ENCODE data around the gene PIK3R6.

Gene PIK3R6

DNA sequence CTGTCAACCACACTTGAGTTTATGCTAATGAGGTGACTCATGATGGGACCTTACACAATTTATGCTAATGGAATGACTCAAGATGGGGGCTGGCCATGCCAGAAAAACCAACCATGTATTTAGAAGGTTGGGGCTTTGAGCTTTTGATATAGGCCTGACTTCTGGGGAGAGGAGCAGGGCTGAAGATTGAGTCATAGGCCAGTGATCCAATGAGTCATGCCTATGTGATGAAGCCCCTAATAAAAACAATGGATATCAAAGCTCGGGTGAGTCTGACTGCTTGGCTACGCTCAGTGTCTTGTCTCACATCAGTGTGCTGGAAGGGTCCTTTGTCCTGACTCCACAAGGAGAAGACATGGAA is 75.6 kb downstream of the PIK3R6 start:
- DNase-seq = no peak

GRCh38 chr17:8791248-8791909 is 76.1 kb downstream of the PIK3R6 start:
- no peak for DNase-seq

DNA sequence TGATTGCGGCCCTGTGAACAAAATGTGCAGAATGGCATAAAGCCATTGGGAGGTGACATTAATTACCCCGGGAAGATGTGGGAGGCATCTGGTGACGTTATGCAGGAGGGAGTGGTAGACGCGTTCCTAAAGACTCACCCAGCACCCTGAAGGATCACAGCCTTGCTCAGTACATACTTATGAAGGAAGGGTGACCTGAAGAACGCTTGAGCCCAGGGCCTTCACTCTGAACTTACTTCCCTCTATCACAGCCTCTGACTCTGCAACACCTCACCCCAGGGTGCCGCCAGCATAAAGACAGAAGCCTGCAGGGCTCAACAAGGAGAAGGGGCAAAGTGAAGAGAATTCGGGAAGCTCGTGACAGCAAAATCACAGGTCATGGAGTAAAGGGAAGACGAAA is 77.7 kb downstream of the PIK3R6 start:
- DNase-seq = peak; percentile 18

GRCh38 chr17:8788998-8789397 is 78.5 kb downstream of the PIK3R6 start:
- DNase-seq = no peak

DNA sequence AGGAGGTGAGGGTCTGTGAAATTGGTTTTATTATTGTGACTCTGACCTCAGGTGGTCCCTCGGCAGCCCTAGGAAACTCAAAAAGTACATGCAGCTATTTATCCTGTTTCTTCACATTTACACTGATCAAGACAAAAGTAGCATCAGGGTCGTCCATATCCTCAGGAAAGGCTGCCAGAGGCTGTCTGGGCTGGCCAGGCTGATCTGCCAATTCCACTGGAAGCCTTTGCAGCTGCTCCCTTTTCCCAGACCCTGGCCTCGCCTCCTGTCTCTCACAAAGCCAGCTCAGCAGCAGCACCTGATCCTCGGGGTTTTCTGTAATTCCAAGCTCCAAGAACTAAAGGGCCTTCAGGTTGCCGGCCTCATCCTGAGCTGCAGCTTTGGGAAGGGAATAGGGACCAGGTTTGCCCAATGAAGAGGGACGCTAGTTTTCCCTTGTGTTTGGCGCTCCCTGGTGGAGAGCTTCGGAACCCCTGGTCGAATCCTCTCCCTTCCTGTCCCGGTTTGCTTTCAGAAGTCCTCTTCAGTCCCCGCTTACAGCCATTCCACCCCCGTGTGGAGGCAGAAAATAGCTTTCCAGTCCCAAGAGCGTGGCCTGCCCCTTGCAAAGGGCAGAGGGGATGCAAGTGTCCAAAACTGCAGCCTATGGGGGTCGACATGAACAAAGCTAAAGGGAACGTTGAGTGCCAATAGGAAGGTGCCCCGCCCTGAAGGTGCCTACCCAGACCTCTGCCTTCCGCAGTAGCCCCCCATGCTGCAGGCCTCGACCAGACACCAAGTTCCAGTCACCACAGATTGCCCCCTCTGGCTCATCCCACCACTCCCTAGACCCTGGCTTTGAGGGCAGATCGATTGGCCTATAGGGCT is 81.7 kb downstream of the PIK3R6 start:
- peak; percentile 65 for DNase-seq

DNA sequence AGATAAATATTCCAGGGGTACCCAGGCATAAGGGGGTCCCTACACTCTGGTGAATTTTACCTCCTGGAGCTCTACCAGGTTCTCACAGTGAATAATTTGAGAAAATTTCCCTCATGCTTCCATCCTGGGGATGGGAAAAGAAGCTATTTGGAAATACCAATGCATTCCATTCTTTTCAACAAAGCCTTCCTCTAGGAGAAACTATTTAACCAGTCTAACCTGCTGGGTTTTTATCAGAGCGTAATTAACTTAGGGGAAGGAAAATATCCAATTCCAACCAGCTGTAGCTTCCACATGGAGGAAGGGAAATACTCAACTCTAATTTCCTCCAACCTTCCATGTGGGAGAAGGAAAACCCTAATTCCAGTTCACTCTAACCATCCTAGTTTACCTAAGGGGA is 85.3 kb downstream of the PIK3R6 start:
- DNase-seq = no peak

DNA sequence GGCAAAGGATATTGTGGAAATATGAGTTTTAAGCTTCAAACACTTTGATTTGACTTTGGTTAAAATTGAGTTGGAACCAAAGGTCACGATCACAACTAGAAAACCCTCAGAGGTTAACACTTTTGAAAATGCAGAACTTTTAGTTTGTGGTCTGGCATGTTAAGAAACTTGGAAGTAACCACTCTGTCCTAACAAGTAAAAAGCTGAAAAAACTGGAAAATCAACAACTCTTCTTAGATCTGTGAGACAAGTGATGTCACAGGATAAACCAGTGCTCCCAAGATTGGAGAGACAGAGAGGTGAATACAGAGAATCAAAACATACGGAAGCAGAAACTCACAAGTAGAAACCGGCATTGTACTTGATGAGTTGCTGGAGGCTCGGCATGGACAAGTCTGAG is 85.7 kb downstream of the PIK3R6 start:
- no peak for DNase-seq

- no peak for DNase-seq
Measured at GRCh38 chr17:8776881-8777280, 90.6 kb downstream of the PIK3R6 start.

GRCh38 chr17:8776248-8776647 is 91.2 kb downstream of the PIK3R6 start:
- DNase-seq = no peak

DNA sequence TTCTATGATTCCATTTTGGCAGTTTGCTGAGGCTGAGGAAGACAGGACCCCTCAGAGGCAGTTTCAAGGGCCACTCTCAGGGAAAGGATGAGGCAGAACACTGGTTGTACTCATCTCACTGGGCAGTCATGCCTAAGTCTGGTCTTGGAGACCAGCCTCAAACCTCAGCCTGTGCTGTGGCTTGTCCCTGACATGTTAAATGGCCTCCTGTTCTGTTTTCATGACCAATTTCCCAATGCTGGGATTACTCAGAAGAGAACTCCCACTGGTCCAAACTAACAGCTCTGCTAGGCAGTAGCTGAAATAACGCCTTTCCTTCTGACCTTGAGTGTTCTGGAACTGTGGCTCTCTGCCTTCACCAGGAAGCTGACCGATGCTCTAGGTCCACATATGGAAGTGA is 100.7 kb downstream of the PIK3R6 start:
- DNase-seq = no peak

GRCh38 chr17:8762012-8762411 is 105.5 kb downstream of the PIK3R6 start:
- DNase-seq = no peak

DNA sequence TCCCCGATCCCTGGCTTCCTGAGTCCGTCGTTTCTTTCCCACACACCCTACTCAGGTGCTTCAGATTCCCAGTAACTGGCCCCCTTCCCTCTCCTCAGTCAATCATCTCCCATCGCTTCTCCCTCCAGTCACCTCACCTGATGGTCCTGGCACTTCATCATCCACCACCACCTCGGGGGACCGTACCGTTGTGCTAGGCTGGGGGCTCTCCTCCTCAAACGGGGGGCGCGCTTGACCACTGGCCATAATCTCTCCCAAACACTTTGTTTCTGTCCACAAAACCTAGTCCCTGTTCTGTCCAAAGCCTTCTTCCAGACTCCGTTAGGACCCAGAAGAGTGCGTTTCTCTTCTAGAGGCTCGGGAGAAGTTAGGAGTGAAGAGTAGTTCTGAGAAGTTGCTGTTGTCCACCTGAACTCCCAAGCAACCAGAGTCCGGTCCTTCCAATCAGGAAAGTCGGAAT is 109.3 kb downstream of the PIK3R6 start, which contains the start of gene SPDYE4:
Gene SPDYE4, minus strand, starts transcription at position 410 of the 460 bp plus-strand sequence. Its CDS starts 164 bp downstream, at position 246.
- DNase-seq = no peak

DNA sequence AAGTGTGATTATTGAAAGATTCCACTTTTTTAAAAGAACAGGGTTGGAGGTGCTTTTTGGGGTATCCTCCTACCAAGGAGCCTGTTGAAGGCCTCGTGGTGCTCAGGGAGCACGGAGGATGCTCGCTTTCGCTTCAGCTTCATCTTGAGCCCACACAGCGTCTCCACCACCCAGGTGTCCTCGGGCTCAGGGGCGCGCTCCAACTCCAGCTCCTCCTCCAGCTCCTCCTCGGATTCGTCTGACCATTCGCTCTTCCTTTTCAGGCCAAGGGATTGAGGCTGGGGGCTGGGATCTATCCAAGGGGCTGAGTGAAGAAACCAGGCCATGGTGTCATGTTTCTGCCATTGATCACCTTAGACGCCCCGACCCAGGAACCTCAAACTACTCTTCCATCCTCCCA is 110.3 kb downstream of the PIK3R6 start:
- no peak for DNase-seq

DNA sequence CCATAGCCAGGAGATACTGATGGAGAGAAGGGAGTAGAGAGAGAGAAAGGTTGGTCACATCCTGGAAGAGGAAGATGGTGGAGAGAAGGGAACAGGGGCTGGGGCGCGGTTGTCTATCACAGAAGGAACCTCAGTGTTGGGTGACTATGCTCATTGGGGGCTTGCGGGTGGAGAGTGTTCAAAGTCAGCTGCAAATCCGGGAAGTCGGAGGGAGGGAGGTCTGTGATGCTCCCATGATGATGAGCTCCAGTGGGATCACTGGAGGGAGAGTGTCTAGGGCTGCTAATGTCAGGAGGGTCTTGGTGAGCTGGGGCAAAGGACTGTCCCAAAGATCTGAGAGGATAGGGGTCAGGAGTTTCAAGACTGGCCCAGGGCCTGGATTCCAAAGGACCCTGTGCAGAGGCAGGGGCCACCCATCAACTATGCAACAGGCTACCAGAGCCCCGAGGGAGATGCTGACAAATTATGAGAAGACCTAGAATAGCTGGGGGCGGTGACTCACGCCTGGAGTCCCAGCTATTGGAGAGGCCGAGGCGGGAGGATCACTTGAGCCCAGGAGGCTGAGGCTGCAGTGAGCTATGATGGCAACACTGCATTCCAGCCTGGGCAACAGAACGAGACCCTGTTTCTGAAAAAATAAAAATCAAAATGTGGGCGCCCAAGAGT is 111.8 kb downstream of the PIK3R6 start:
- DNase-seq = no peak

DNA sequence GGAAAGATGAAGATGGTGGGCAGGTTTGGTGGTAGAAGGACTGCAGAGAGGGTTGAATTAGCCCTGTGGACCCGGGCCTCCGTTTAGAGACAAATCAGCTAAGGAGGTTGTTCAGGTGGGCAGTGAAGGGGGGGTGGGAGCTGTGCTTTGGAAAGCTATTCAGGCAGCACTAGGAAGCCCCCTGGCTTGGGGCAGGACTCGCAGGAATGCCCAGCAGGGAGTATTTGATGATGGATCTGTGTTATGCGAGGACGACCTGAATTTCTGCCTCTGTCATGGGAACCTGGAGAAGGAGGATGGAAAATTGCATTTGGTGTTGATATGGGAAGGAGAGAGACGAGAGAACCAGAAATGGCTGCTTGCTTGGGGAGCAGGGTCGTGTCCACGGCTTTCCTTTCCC is 112.6 kb downstream of the PIK3R6 start:
- DNase-seq = no peak

GRCh38 chr17:8753976-8754440 is 113.5 kb downstream of the PIK3R6 start:
- DNase-seq = peak; percentile 46

GRCh38 chr17:8753136-8753975 is 114.1 kb downstream of the PIK3R6 start:
- no peak for DNase-seq
